CD4-positive, alpha-beta T cell treated with Interleukin-4 for 1 hour (primary cell): ENCODE data around the gene BCL2.
"Not testable (repeated sequence)": the region's sequence is repeated elsewhere in the genome, so short reads cannot be mapped to it uniquely, and the experiment has no call there.

Experiments used
- DNase-seq, 2 donors: peaks; one replicate each; pipeline ENCODE4 v3.0.0-alpha.2; 2020 to 2022

The BCL2 gene

GRCh38 chr18:63319383-63320122 lies at the start of gene BCL2:
Gene BCL2, minus strand, starts transcription at chr18:63319769.
- DNase-seq: peak in 1 of 2 donors; percentile 32

- DNase-seq: no peak
These were observed 49.0 kb upstream of the BCL2 start for GRCh38 chr18:63368611-63369010.

DNA sequence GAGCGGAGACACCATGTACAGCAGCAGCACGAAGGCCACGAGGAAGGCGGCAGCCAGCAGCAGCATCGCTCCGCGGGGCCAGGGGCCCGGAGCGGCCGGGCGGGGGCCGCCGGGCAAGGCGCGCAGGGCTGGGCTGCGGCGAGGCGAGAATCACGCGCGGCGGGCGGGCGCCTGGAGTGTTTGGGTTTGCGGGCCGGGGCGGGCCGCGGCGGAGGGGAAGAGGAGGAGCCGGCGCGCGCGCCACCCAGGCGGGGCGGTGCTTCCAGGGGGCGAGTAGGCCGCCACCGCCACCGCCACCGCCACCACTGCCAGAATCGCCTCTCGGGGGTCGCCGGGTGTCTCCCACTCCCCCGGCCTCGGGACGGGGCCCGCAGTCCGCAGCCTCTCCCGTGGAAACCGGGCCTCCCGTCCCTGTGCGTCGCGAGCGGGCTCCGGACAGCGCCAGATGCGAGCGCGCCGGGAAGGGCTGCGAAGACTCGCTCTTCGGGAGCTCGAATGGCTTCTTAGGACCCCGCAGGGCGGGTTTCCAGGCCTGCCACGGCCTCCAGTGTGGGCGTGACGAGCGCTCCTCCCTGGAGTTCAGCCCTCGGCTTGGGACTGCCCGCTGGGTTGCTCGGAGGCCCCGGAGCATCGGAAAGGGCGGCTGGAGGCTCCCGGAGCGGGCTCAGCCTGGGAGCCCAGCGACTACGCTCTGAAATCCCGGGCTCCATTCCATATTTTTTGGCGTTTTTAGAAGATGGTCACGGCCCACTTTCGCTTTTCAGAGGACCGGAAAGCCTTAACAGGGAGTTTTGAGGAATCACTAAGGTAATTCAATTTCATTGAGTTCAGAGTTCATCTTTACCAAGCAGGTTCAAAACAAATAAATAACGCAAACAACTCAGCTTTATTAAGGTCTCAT lies 47.7 kb upstream of the BCL2 start, which contains the start of gene KDSR:
KDSR (minus strand) TSS at position 154 of the 901 bp plus-strand sequence; CDS start at position 66, 88 bp downstream.
- DNase-seq: peak; percentile 76 to 80

DNA sequence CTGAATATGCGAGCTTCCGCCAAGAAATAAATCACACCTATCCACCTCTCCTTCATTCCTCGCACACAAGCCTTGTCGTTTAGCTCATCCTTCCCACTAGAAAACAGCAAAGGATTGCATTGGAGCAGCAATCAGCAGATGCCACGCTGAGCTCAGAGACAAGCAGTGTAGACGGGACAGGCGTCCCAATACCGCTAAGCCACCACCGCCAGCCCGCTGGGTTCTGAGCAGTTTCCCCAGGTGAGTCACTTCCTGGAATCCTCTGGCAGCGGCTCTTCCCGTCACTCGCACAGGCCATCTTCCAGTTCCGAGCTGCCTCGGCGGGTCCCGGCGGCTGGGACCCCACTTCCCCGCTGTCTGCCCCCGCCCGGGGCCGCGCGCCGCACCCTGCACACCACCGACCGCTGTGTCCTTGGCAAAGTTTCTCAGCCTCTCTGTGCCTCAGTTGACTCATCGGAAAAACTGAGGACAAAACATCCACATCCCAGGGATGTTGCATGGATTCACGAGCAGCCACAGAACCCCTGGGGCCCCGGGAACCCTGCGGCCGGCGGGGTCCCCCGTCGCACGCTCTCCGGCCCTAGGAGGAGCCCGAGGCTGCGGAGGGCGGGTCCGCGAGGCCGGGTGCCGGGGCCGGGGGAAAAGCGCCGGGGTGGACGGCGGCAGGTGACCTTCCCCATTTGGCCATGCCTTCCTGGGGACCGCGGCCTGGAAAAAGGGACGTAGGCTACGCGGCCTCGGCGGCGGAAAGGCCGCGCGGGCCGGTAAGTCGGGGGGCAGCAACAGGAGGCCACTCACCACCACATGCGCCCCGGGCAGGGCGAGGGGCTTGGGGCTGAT lies 46.9 kb upstream of the BCL2 start:
- peak; percentile 53 to 54 for DNase-seq

GRCh38 chr18:63365876-63366212 lies 46.3 kb upstream of the BCL2 start:
- DNase-seq: no peak

DNA sequence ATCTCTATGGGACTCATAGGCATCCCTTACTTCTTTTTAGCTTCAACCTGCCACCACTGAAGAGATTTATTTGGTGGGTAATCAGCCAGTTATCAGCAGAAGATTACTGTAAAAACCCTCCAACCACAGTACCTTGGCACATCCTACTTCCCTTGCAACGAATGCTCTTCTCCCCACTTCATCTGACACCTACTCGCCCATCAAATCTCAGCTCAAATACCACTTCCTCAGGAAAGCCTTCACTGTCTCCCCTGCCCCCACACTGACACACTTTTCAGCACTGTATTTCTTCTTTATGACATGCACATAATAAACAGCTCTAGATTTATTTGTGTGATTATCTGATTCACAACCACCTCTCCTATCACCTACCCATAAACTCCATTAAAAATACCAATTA lies 44.4 kb upstream of the BCL2 start:
- peak; percentile 35 to 64 for DNase-seq

DNA sequence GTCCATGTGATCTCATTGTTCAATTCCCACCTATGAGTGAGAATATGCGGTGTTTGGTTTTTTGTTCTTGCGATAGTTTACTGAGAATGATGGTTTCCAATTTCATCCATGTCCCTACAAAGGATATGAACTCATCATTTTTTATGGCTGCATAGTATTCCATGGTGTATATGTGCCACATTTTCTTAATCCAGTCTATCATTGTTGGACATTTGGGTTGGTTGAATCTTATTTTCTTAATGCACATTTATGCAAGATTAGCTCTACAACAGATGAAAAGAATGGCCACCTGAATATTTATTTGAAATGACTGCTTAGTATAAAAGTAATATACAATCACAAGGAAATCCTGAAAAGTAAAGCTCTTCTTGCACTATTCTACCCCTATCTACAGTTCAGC lies 43.9 kb upstream of the BCL2 start:
- DNase-seq: not testable (repeated sequence)

- DNase-seq: no peak
These were observed 36.8 kb upstream of the BCL2 start for GRCh38 chr18:63356272-63356896.

DNA sequence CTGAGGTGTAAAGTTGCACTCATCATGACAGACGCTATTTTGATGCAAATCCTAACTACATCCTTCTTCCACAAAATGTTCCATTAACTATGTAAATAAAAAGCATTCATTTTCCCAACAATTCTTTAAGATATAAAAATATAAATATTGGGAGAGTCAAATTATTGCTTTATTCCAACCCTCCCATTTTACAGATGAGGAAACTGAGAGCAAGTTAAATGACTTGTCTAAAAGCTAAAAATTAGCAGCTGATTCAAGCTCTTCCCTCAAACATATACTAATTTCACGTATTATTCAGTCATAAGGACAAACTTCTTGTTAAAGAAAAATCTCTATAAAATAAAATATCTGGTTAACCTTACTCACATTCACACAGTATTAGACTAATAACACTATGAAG lies 30.7 kb upstream of the BCL2 start:
- no peak for DNase-seq

GRCh38 chr18:63348508-63349136 lies 29.1 kb upstream of the BCL2 start:
- DNase-seq: no peak

DNA sequence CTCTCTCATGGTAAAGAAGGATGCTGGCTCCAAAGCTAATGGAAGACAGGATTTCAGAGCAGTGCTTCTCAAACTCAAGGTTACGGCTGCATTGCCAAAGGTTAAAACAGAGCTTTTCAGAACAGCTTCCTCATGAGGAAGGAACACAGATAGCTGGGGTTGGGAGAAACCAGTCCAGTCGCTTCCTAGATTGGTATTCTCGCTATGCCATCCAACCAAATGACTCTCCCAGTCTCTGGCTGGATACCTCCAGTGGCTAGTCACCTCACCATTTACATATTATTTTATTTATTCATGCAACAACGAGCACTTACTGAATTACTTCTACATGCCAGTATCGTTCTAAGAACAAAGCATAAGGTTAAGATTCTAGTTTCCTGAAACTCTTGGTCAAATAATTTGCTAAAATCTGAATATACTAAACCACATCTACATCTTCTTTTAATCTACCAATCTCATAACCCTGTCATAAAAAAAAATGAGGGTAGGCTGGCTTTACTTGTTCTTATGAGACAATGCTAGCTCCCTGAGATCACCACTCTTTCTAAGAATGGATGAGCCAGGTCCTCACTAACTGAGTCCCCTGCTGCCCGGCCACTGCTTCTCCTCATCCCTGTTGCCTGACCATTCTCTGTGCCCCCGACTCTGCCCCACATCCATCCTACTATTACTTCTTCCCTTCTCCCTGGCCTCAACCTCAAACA lies 27.1 kb upstream of the BCL2 start:
- DNase-seq: no peak

DNA sequence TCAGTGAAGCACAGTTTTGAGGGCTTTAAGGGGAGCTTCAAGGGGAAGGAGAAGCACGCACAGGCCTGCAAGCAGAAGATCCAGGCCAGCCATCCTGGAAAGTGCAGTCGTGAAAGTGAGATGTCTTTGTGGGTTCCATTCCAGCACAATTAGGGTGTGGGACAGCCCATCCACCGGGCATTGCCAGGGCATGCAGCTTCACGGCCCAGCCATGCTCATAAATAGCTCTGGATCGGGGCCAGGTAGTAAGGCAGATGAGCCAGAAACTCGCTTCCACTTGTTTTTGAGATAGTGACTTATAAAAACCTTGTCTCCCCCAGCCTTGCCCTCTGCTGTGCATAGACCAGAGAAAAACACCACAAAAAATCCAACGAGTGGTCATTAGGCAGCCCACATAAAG lies 26.5 kb upstream of the BCL2 start:
- DNase-seq: no peak

- DNase-seq: no peak
These were observed 25.3 kb upstream of the BCL2 start for GRCh38 chr18:63344918-63345317.

- no peak for DNase-seq
These were observed 24.7 kb upstream of the BCL2 start for GRCh38 chr18:63344263-63344662.

GRCh38 chr18:63342206-63342605 lies 22.6 kb upstream of the BCL2 start:
- peak; percentile 33 to 43 for DNase-seq

GRCh38 chr18:63339920-63340484 lies 20.4 kb upstream of the BCL2 start:
- peak; percentile 43 to 63 for DNase-seq

DNA sequence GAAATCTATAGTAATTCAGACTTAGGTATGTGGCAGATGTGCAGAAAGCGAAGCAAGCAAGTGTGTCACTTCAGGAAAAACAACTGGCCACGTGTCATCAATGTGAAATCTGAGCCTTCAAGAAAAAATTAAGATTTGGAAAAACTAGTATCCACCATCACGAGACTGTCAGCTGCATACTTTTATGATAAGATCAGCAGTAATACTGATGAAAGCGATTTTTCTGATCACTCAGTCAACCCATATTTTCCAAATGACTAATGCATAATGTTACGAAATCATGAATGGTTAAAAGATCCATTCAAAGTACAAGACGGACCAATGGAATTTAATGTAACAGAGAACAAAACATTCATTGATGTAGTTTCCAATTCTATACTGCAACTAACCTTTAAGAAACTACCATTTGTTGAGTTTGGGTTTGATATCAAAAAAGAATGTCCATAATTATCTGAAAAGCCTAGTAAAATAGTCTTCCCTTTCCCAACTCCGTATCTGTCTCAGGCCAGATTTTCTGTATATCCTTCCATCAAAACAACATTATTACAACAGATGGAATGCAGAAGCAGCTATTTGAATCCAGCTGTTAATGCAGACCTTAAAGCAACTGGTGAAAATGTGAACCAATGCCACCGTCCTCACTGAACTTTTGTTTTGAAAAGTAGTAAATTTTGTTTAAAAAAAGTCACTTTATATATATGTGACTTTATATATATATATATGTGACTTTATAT lies 17.0 kb upstream of the BCL2 start:
- no peak for DNase-seq

- no peak for DNase-seq
These were observed 11.5 kb upstream of the BCL2 start for GRCh38 chr18:63331105-63331504.

GRCh38 chr18:63329431-63330145 lies 10.0 kb upstream of the BCL2 start:
- no peak for DNase-seq

GRCh38 chr18:63326011-63326410 lies 6.4 kb upstream of the BCL2 start:
- DNase-seq: no peak
